SH-SY5Y (cell line): Measurements from ENCODE around the gene SFXN5.

Experiments used
- GATA2 ChIP-seq: IDR thresholded peaks from 2 replicates; pipeline ENCODE4 v1.6.1; 2011; ENCODE audit warnings: mild to moderate bottlenecking, low read depth, low read length
- GATA3 ChIP-seq: IDR thresholded peaks from 2 replicates; pipeline ENCODE4 v1.6.1; 2011; ENCODE audit warnings: low read depth, mild to moderate bottlenecking, low read length, moderate library complexity

GRCh38 chr2:72894514-72894913, 177.0 kb downstream of the SFXN5 start:
- TF ChIP-seq GATA2 (no peak), GATA3 (no peak)
